Left forelimb (tissue), 1 donor: ENCODE results near the gene DISP3.
"Not testable (repeated sequence)": the region's sequence is repeated elsewhere in the genome, so short reads cannot be mapped to it uniquely, and the experiment has no call there.

ENCODE experiments used
- DNase-seq: peaks from one replicate; pipeline ENCODE4 v3.0.0-alpha.2; 2018; ENCODE audit warnings: low spot score

Gene DISP3

GRCh38 chr1:11576109-11576875 lies 97.3 kb downstream of the DISP3 start:
- no peak for DNase-seq

DNA sequence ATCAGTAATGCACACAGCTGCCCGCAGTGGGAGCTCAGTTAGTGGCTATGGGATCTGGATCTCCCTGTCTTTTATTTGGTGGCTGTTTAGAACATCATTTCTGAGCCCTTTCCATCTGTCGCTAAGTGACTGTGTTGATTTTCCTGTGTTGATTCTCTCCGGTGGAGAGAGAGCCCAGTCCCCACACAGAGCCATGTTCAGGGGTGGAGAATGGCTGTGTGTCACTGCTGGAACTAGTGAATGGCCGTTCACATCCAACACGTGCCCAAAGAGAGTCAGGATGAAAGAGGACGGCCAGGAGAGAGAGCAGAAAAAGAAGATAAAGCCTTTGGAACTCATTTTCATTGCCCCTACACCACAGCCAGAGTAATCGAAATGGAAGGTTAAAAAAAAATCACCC lies 99.0 kb downstream of the DISP3 start:
- DNase-seq, result no peak

GRCh38 chr1:11579506-11579905 lies 100.6 kb downstream of the DISP3 start:
- DNase-seq, result no peak

DNA sequence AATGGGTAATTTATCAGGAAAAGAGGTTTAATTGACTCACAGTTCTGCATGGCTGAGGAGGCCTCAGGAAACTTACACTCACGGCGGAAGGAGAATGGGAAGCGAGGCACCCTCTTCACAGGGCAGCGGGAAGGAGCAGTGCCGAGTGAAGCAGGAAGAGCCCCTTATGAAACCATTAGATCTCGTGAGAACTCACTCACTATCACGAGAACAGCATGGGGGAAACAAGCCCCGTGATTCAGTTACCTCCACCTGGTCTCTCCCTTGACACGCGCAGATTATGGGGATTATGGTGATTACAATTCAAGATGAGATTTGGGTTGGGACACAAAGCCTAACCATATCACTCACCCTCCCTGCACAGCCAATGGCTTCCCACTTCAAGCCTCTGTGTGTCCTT lies 101.1 kb downstream of the DISP3 start:
- DNase-seq, result not testable (repeated sequence)

DNA sequence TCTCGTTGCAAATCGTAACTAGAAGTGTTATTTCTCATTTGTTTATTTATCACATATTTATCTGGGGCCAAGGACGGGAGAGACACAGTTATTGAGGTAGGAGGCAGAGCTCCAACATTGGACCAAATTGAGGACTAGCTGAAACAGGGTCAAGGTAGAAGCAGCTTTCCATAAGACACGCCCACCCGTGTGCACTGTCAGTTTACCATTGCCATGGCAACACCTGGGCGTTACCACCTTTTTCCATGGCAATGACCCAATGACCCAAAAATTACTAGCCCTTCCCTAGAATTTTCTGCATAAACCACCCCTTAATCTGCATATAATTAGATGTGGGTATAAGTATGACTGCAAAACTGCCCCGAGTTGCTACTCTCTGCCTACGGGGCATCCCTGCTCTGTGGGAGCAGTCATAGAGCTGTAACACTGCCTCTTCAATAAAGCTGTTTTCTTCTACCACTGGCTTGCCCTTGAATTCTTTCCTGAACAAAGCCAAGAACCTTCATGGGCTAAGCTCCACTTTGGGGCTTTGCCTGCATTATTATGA lies 102.6 kb downstream of the DISP3 start:
- DNase-seq, result no peak

- no peak for DNase-seq
These were observed 106.4 kb downstream of the DISP3 start for GRCh38 chr1:11585389-11585788.
